GM19238 (cell line): ENCODE results near the gene SLC7A14.

Experiments
- DNase-seq: peaks from one replicate; pipeline ENCODE4 v3.0.0; 2011; ENCODE audit warnings: low spot score; ENCODE audit not compliant: insufficient read length

The SLC7A14 gene

GRCh38 chr3:170585937-170586310 is at the start of gene SLC7A14:
TSS of gene SLC7A14 (minus strand) at chr3:170586075. CDS start at chr3:170526936, 59,139 bp downstream.
- DNase-seq = no peak

- no peak for DNase-seq
Measured at GRCh38 chr3:170635385-170635735, 49.5 kb upstream of the SLC7A14 start.

DNA sequence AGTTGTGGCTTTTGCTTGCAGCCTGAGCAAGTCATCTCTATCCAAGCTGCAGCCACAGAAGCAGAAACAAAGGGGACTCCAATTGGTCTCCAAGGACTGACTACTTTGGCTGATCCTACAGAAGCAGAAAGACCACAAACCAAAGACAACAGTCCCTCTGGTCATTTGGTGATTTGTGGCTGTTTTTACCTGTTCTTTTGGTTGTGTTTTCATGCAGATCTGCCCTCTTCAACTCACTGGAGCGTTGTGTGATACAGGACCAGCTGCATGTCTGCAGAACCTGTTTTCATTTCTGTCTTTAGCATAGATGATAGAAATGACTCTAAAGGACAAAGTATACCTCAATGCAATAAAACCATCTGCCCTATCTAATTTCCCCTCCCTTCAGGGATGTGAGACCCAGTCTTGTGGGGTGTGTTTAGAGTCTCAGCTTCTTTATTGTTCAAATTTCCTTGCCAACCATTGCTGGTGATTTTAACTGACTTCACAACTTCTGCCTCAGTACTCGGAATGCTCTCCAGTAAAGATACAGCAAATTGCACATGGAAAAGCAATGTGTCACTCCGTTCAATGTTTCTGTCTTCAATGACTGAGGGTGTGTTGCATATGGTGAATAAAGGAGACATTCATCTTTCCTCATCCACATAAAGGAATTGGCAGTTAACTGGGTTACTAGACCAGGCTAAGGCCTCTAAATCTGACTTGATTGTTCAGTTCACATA is 48.9 kb upstream of the SLC7A14 start:
- DNase-seq = peak; percentile 26

GRCh38 chr3:170633573-170633972 is 47.7 kb upstream of the SLC7A14 start:
- DNase-seq = no peak

GRCh38 chr3:170632780-170633179 is 46.9 kb upstream of the SLC7A14 start:
- peak; percentile 16 for DNase-seq

DNA sequence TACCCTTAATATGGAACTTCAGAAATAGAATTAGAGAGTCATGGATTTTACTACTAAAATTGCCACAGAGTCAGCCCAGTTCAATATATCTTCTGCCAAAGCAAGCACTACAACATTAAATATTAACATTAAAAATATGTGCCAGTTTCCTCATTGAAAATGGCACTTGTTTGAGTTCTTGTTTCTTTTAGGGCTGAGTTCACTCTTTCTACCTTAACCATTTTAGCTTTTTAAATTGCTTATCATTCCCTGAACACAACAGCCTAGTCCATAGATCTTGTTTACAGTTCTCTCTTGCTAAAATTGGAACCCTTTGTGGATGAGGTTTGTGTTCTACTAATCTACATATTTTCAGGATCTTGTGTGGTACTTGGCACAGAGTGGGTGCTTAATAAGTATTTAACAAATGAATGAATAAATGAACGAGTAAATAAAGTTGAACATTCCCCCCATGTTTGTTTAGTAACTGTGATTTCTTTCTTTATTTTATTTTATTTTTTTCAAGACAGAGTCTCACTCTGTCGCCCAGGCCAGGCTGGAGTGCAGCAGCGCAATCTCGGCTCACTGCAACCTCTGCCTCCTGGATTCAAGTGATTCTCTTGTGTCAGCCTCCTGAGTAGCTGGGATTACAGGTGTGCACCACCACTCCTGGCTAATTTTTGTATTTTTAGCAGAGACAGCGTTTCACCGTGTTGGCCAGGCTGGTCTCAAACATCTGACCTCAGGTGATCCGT is 46.0 kb upstream of the SLC7A14 start:
- DNase-seq = no peak

DNA sequence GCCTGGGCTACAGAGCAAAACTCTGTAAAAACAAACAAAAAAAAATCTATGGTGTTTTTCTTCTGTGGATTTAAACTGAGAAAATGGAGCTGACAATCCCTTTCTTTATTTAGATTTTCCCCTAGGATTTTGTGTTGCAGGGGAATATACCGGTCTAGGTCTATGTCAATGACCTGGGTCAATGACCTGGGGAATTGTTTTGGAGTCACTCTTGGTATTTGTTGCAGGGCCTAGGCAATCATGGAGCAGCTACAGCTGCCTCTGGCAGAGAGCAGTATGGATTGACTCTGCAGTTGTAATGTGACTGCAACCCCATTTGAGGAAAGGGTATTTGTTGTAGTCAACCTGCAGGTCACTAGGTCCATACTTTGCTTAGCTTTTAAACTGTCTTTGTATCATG is 37.6 kb upstream of the SLC7A14 start:
- no peak for DNase-seq

DNA sequence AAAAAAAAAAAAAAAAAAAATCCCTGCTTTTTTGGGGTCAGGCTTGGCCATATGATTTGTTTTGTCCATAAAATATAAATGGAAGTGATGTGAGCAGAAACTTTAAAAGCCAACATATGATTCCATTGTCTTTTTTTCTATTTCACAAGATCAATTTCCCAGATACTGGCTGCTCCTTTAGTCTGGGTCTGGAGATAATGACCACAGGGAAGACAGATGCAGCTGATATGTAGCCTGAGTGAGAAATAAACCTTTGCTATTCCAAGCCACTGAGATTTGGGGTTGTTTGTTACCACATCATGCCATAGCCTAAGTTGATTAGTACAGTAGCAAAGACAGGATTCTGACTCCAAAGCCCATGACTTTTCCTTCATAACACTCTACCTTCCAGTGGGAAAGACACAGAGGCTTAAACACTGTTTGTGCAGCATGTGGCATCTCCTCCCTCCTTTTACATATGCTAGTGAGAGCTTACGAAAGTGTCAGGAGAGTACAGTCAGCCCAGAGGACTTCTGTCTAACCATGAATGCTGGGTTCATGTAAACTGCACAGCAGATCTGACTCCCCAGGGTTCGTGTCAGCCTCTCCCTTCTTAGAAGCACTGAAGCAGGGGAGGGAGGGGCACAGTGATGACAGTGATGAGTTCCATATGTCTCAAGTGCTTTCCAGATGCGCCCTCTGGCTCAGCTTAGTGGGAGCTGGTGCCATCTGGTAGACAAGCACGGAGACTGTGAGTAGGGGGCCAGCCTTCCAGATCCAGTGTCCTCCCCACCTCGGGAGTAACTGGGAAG is 36.7 kb upstream of the SLC7A14 start:
- no peak for DNase-seq

DNA sequence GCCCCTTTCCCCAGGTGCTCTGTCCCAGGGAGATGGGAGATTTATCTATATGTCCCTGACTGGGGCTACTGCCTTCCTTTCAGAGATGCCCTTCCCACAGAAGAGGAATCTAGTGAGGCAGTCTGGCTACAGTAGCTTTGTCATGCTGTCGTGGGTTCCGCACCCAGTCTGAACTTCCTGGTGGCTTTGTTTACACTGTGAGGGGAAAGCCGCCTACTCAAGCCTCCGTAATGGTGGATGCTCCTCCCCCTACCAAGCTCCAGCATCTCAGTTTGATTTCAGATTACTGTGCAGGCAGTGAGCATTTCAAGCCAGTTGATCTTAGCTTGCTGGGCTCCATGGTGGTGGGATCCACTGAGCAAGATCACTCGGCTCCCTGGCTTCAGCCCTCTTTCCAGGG is 35.4 kb upstream of the SLC7A14 start:
- no peak for DNase-seq

DNA sequence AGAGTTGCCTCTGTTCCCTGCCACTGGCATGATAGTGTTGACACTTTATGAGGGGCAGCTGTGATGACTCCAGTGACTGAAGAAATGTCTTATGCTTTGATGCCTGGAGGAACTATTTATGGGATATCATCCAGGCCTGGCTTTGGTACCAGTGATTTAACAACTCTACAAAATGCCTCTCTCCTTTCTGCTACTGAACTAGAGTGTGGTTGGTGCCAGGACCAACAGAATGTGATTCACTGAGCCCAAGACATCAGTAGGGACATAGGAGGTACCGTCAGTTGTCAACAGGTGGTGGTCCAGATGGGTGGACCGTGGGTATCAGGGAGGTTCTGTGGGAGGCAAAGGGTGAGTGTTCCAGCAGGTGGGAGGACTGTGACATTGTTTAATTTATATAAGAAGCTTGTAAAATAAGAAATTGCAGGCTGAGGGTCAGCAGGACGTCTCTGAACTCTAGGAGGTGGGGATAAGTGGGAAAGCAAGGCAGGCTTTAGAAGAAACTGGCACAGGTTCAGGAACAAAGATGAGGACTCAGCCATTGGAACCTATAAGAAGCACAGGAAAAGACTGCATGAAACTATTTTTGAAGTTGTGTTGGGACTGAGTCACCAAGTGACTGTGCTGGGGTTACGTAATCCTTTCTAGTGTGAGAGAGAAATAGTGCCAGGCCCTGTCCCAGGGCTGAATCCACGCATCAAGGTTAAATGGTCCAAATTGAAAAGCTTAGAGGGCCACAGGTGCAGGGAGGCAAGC is 28.5 kb upstream of the SLC7A14 start:
- no peak for DNase-seq

GRCh38 chr3:170611751-170612150 is 25.9 kb upstream of the SLC7A14 start:
- no peak for DNase-seq

DNA sequence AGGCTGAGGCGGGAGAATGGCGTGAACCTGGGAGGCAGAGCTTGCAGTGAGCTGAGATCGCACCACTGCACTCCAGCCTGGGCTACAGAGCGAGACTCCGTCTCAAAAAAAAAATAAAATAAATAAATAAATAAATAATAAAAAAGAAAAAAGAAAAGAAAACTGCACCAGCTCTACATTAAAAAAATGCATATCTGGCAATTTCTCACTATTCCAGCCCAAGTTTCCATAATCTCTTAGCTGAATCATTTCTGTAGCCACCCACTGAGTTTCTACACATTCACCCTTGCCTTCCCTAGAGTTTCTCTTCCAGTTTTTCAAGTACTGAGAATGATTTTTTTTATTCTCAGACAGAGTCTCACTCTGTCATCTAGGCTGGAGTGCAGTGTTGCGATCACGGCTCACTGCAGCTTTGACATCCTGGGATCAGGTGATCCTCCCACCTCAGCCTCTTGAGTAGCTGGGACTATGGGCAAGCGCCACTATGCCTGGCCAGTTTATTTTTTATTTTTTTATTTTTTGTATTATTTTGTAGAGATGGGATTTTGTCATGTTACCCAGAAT is 24.5 kb upstream of the SLC7A14 start:
- DNase-seq = no peak

GRCh38 chr3:170608475-170608874 is 22.6 kb upstream of the SLC7A14 start:
- no peak for DNase-seq

GRCh38 chr3:170606675-170607074 is 20.8 kb upstream of the SLC7A14 start:
- no peak for DNase-seq

DNA sequence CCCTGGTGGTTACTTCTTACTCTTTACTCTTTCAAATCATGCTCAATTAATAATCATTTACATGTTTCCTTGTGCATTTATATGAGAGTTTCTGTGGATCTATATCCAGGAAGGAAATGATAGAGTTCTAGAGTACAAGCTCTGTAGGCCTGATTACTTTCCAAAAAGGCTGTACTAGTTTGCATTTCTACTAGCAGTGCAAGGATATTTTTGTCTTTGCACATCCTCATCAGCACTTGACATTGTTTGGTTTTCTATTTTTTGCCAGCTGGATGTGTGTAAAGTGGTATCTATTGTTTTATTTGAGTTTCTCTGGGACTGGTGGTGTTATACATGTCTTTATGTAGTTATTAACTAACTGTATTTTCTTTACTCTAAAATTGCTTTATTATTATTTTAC is 19.6 kb upstream of the SLC7A14 start:
- no peak for DNase-seq

DNA sequence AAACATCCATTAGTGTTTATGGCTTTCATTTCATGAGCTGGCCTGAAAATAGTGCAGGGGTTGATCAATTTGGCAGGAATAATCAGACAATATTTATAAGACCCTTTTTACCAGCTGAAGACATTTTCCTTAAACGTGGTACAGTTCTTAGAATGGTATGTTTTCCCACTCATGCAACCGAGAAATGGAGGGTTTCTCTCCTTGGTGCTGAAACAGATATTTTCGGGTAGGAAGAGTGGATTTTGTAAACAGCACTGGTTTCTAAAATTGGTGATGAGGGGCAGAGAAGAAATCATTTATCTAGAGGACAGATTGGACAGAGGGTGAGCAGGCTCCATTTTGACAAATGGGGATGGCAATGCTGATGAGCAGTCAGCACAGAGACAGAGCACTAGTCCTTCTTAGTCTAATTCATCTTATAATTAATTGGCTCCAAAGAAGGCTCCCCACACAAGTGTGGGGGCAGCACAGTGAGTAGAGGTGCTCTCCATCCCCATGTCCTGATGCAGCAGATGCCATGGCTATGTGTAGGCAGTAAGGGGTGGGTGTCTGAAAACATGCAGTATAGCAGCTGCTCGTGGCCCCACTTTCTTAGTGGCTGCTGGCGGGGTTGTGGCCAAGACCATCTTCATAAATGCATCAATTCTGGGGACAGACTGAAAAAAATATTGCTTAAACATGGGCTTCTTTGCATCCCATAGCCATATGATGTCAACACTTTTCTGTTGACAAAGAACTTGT is 18.1 kb upstream of the SLC7A14 start:
- DNase-seq = no peak

DNA sequence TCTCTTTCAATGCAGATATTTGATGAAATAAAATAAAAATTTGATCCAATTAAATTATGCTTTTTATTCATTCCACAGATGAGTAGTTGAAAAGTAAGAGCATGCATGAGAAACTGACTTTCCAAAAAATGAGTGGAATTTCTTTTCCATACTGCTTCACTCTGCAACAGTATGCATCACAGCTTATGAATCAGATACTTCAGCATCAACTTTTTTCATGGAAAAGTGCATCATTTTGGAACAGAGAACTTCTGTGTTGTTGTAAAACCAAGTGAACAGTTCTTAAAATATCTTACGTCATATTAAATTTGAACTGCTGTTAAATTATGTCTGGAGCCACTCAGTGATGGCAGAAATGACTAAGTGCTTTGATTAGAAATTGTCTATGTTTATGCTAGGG is 16.7 kb upstream of the SLC7A14 start:
- no peak for DNase-seq

DNA sequence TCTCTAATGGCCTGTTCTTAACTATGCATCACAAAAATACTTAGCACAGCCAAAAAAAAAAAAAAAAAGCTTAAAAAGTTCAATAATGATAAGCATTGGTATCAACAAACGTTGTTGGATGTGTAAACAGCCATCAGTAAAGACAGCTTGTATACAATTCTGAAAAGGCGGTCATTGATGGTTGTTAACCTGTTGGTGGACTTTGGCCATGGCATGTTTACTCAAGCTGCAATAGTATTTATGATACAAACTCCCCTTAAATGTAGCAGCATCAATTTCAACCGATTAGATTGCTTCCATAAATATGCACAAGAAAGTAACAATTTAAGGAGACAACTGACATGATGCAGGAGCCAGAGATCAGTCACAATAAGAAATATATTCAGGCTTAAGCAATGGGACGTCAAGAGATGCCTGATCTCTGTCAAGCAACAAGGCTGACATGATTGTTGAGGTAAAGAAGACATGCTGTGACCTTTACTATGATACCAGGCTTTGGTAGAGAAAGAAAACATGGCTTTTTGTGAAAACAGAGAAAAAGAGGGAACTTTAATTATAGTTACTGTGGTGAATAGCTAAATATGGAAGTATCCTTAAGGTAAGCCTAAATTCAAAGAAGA is 14.2 kb upstream of the SLC7A14 start:
- no peak for DNase-seq

- no peak for DNase-seq
Measured at GRCh38 chr3:170599091-170599490, 13.2 kb upstream of the SLC7A14 start.

GRCh38 chr3:170598091-170598502 is 12.2 kb upstream of the SLC7A14 start:
- no peak for DNase-seq
